Natural killer cell (primary cell): ENCODE data around the gene SCCPDH. TPM values are rescaled to one million over a fixed set of nuclear protein-coding genes. Genes with fewer than 3 reads are reported as not detected.

Experiments used
- ATAC-seq, 3 donors: fragments of 150-1000 bp in 2 of 3; fragments of 200-7000 bp in 1 of 3; cut with Tn5 transposase; 1 replicate in 1 of 3; 2 replicates in 2 of 3; pipeline ENCODE4 v1.10.0; 2021; ENCODE audit warnings: mild to moderate bottlenecking in 2 of 3, moderate library complexity in 2 of 3
- DNase-seq, 2 donors: peaks; one replicate each; pipeline versions ENCODE4 v3.0.0 to v3.0.0-alpha.2; 2013 to 2021; ENCODE audit warnings: mixed read lengths in 1 of 2
- H3K27ac ChIP-seq: one replicate; pipeline ENCODE4 v1.5.1; 2013; ENCODE audit warnings: mild to moderate bottlenecking, low read length
- H3K27me3 ChIP-seq: one replicate; pipeline ENCODE4 v1.6.1; 2013; ENCODE audit warnings: low read length; ENCODE audit not compliant: control insufficient read depth, insufficient read depth
- H3K36me3 ChIP-seq: one replicate; pipeline ENCODE4 v1.6.1; 2013; ENCODE audit warnings: low read length; ENCODE audit not compliant: control insufficient read depth, insufficient read depth
- H3K4me1 ChIP-seq: one replicate; pipeline ENCODE4 v1.6.1; 2013; ENCODE audit warnings: low read length; ENCODE audit not compliant: control insufficient read depth, insufficient read depth
- H3K4me3 ChIP-seq: one replicate; pipeline ENCODE4 v1.5.1; 2013; ENCODE audit warnings: low read length
- H3K9me3 ChIP-seq: one replicate; pipeline ENCODE4 v1.6.1; 2013; ENCODE audit warnings: low read length; ENCODE audit not compliant: control insufficient read depth, insufficient read depth
- H3K27ac Mint-ChIP-seq, 2 donors: one replicate each; pipeline ENCODE4 v1.8.0; 2022; ENCODE audit warnings: mild to moderate bottlenecking in 2 of 2, mixed read lengths in 2 of 2, moderate library complexity in 1 of 2
- H3K27me3 Mint-ChIP-seq, 2 donors: one replicate each; pipeline ENCODE4 v1.8.0; 2022; ENCODE audit warnings: low read depth in 2 of 2, mixed read lengths in 2 of 2
- H3K36me3 Mint-ChIP-seq: one replicate; pipeline ENCODE4 v1.8.0; 2022; ENCODE audit warnings: mixed read lengths
- H3K4me1 Mint-ChIP-seq, 2 donors: one replicate each; pipeline ENCODE4 v1.8.0; 2022; ENCODE audit warnings: mixed read lengths in 2 of 2
- H3K4me3 Mint-ChIP-seq: one replicate; pipeline ENCODE4 v1.8.0; 2022; ENCODE audit warnings: mild to moderate bottlenecking, moderate library complexity, mixed read lengths
- H3K9me3 Mint-ChIP-seq, 2 donors: one replicate each; pipeline ENCODE4 v1.8.0; 2022; ENCODE audit warnings: mixed read lengths in 2 of 2
- WGBS: methylation state at CpG from one replicate; pipeline ENCODE4 v1.1.7; 2013; ENCODE audit warnings: missing lambda C conversion rate; ENCODE audit not compliant: insufficient coverage; 5-methylcytosine and 5-hydroxymethylcytosine counted together
- intact Hi-C: fragments of 100-400 bp; cut with micrococcal nuclease; formaldehyde crosslinking; loops from one replicate; pipeline ENCODE4 v1.14.2; 2022
- total RNA-seq, 4 donors: library from RNA; stranded (reverse); fragments of 120-200 nt in 1 of 4; gene quantifications; one replicate each; pipeline versions ENCODE4 v1.2.3 to v1.2.4, GENCODE V29; 2013 to 2022
- TF ChIP-seq, protein P1 (sequence below): fragments of 200-600 bp; IDR thresholded peaks from one replicate; pipeline ENCODE4 v1.8.0; 2022; ENCODE audit warnings: antibody characterized with exemption

The SCCPDH gene
- total RNA-seq, 3 donors from 2014 or later (not counting 1 experiment from before 2014, with no cell fraction given): 5.3 to 24.8 (median 9.2) TPM

DNA sequence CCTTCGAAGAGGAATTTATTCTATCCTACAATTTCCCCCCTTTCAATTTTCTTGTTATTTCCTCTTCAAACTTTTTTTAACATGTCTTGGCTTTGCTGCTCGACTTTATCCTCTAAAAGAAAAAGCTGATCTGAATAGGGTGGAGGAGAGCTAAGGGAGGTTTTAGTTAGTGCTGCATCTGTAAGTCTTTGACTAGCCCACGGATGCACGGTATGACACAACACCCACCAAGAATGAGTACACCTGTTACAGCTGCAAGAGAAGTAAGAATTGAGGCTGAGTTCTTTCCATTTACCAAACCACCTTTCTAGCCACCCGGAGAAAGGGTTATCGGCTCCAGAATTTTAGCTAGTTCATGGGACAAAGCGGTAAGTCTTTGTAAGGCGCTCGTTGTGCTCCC, 23.8 kb downstream of the SCCPDH start:
- Mint-ChIP-seq H3K27ac (no peak overlapping the region), H3K27me3 (no peaks in the 10 kb centered on the region), H3K36me3 (no peaks in the 10 kb centered on the region), H3K4me1 (no peaks in the 10 kb centered on the region), H3K4me3 (no peak overlapping the region), H3K9me3 (no peaks in the 10 kb centered on the region)
- no peak for ATAC-seq
- Histone ChIP-seq H3K9me3 (no peaks in the 10 kb centered on the region), H3K27me3 (no peaks in the 10 kb centered on the region), H3K4me1 (no peaks in the 10 kb centered on the region), H3K36me3 (no peaks in the 10 kb centered on the region), H3K27ac (no peak overlapping the region), H3K4me3 (no peak overlapping the region)
- no peak for DNase-seq
- WGBS: 76% methylated on average over 3 of the region's 9 CpGs
- TF ChIP-seq, protein P1, sequence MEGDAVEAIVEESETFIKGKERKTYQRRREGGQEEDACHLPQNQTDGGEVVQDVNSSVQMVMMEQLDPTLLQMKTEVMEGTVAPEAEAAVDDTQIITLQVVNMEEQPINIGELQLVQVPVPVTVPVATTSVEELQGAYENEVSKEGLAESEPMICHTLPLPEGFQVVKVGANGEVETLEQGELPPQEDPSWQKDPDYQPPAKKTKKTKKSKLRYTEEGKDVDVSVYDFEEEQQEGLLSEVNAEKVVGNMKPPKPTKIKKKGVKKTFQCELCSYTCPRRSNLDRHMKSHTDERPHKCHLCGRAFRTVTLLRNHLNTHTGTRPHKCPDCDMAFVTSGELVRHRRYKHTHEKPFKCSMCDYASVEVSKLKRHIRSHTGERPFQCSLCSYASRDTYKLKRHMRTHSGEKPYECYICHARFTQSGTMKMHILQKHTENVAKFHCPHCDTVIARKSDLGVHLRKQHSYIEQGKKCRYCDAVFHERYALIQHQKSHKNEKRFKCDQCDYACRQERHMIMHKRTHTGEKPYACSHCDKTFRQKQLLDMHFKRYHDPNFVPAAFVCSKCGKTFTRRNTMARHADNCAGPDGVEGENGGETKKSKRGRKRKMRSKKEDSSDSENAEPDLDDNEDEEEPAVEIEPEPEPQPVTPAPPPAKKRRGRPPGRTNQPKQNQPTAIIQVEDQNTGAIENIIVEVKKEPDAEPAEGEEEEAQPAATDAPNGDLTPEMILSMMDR: no peak
- intact Hi-C loops: no loop called here

DNA sequence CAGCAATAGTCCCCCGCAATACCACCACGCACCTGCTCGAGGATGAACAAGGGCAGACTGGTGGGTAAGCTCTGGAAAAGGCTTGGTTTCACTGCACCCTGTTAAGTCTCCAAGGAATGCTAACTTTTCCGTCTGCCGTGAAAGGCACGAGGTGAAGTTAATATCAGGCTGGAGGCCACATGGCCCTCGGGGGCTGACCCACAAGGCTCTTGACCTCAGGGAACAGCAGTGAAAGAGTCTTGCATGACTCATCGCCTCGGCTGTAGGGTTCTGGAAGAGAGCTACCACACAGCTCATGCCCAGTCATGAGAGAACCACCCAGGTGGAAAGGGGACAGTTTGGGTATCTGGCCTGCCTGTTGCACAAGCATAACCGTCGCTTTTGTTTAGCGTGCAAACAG, 24.7 kb downstream of the SCCPDH start:
- H3K27me3 ChIP-seq: no peaks in the 10 kb centered on the region
- 91% methylated on average over 12 of the region's 12 CpGs for WGBS
- intact Hi-C loops: no loop called here
- Mint-ChIP-seq H3K4me3 (no peak overlapping the region), H3K4me1 (no peaks in the 10 kb centered on the region), H3K36me3 (no peaks in the 10 kb centered on the region), H3K27me3 (no peaks in the 10 kb centered on the region), H3K27ac (no peak overlapping the region), H3K9me3 (no peaks in the 10 kb centered on the region)
- ATAC-seq: no peak
- no peaks in the 10 kb centered on the region for H3K4me1 ChIP-seq
- no peak for DNase-seq
- H3K4me3 ChIP-seq: no peak overlapping the region
- H3K36me3 ChIP-seq: no peaks in the 10 kb centered on the region
- TF ChIP-seq, protein P1: no peak
- H3K27ac ChIP-seq: no peak overlapping the region
- H3K9me3 ChIP-seq: no peaks in the 10 kb centered on the region

DNA sequence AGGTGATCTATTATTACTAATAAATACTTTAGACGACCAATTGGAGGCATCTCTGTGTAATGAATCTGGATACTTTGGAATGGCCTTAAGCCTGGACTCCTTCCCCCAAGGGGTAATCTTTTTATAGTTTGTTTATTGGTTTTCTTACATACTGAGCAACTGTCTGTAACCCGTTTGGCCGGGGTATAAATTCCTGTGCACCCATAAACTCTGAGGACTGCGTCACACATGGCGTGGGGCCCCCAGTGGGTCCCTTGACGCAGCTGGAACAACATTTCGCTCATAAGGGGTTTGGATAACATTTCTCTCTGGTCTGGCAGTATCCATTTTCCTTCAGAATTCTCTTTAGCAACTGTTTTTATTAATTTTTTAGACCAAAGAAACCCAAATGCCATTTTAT, 26.5 kb downstream of the SCCPDH start:
- H3K4me3 Mint-ChIP-seq: no peak overlapping the region
- ATAC-seq: no peak
- 97% methylated on average over 6 of the region's 7 CpGs for WGBS

More for the DNA sequence above, 26.5 kb downstream of the SCCPDH start:
- no peak overlapping the region for H3K27ac Mint-ChIP-seq
- no peaks in the 10 kb centered on the region for H3K4me1 Mint-ChIP-seq
- H3K27ac ChIP-seq: no peak overlapping the region
- no peak for DNase-seq
- no peaks in the 10 kb centered on the region for H3K27me3 Mint-ChIP-seq
- no peaks in the 10 kb centered on the region for H3K9me3 Mint-ChIP-seq
- H3K36me3 Mint-ChIP-seq: no peaks in the 10 kb centered on the region
- no peaks in the 10 kb centered on the region for H3K9me3 ChIP-seq
- H3K4me1 ChIP-seq: no peaks in the 10 kb centered on the region
- TF ChIP-seq, protein P1: no peak
- intact Hi-C loops: loop anchor here (10.0 kb wide), 1 partner anchor 736 kb away; no protein-coding TSS in a partner anchor
- H3K4me3 ChIP-seq: no peak overlapping the region
- H3K36me3 ChIP-seq: no peaks in the 10 kb centered on the region
- H3K27me3 ChIP-seq: no peaks in the 10 kb centered on the region
